CD4-positive, alpha-beta T cell treated with Interleukin-1 beta for 1 hour (primary cell): ENCODE results near the gene PIGO.

Experiments used
- DNase-seq, 2 donors: peaks; one replicate each; pipeline ENCODE4 v3.0.0-alpha.2; 2020 to 2022

The PIGO gene

GRCh38 chr9:35105571-35106342, 9.4 kb upstream of the PIGO start:
- no peak for DNase-seq

GRCh38 chr9:35105126-35105525, 8.7 kb upstream of the PIGO start:
- DNase-seq: no peak

- DNase-seq: no peak
These were observed 8.2 kb upstream of the PIGO start for GRCh38 chr9:35104586-35104985.

GRCh38 chr9:35103660-35104191, 7.3 kb upstream of the PIGO start:
- no peak for DNase-seq

- peak; percentile 94 to 95 for DNase-seq
These were observed 6.6 kb upstream of the PIGO start, which contains the start of gene STOML2 for GRCh38 chr9:35102769-35103659. TSS of gene STOML2 (minus strand) at chr9:35103131. CDS start at chr9:35103094, 37 bp downstream.

GRCh38 chr9:35102465-35102768, 6.0 kb upstream of the PIGO start:
- no peak for DNase-seq

- DNase-seq: no peak
These were observed 1.2 kb upstream of the PIGO start for GRCh38 chr9:35097573-35097972.

GRCh38 chr9:35091536-35091935, 4.9 kb downstream of the PIGO start:
- DNase-seq: no peak

- DNase-seq: no peak
These were observed 7.0 kb downstream of the PIGO start for GRCh38 chr9:35089434-35089833.

- no peak for DNase-seq
These were observed 11.3 kb downstream of the PIGO start for GRCh38 chr9:35085078-35085477.

GRCh38 chr9:35079426-35080341, 16.7 kb downstream of the PIGO start, which contains the start of gene FANCG:
TSS of gene FANCG (minus strand) at chr9:35079942. CDS start at chr9:35079524, 418 bp downstream.
- DNase-seq: peak; percentile 82 to 83

GRCh38 chr9:35079041-35079425, 17.4 kb downstream of the PIGO start:
- no peak for DNase-seq

GRCh38 chr9:35078066-35078465, 18.3 kb downstream of the PIGO start:
- no peak for DNase-seq

GRCh38 chr9:35076848-35077247, 19.5 kb downstream of the PIGO start:
- no peak for DNase-seq

- DNase-seq: no peak
These were observed 21.0 kb downstream of the PIGO start for GRCh38 chr9:35075358-35075757.

- no peak for DNase-seq
These were observed 21.6 kb downstream of the PIGO start for GRCh38 chr9:35074791-35075190.

- no peak for DNase-seq
These were observed 22.2 kb downstream of the PIGO start for GRCh38 chr9:35074141-35074540.

GRCh38 chr9:35073279-35073612, 23.1 kb downstream of the PIGO start:
- no peak for DNase-seq

- DNase-seq: peak; percentile 99
These were observed 23.7 kb downstream of the PIGO start, which contains the start of gene VCP for GRCh38 chr9:35072461-35073278. TSS of gene VCP (minus strand) at chr9:35072625. CDS start at chr9:35072353, 272 bp downstream.

GRCh38 chr9:35071814-35072460, 24.5 kb downstream of the PIGO start:
- DNase-seq: peak; percentile 80 to 83
